Fibroblast of skin of right quadriceps (primary cell): ENCODE data around the gene KCTD5.
"Not testable (repeated sequence)": the region's sequence is repeated elsewhere in the genome, so short reads cannot be mapped to it uniquely, and the experiment has no call there.

Experiments
- DNase-seq: peaks from one replicate; pipeline ENCODE4 v3.0.0-alpha.2; 2013

KCTD5 gene

GRCh38 chr16:2710711-2711231 is 28.4 kb downstream of the KCTD5 start:
- no peak for DNase-seq

- DNase-seq, result no peak
These were observed 29.2 kb downstream of the KCTD5 start for GRCh38 chr16:2711370-2712062.

- no peak for DNase-seq
These were observed 29.7 kb downstream of the KCTD5 start for GRCh38 chr16:2712063-2712441.

DNA sequence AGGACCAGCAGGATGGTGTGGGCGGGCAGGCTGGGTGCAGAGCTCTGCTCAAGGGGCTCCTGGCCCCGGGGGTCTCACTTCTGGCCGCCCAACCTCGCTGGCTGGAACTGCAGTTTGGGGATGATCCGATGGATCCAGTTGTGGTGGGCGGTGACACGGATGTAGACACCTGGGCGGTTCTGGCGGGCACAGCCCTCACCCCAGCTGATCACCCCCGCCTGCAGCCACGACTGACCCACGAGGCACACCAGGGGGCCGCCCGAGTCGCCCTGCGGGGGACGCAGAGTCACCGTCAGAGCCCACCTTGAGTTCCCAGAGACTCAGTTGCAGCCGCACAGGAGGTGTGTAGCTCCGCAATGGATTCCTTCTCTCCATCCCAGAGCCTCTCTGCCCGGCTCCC is 30.2 kb downstream of the KCTD5 start:
- DNase-seq, result no peak

- no peak for DNase-seq
These were observed 31.2 kb downstream of the KCTD5 start for GRCh38 chr16:2713523-2713922.

DNA sequence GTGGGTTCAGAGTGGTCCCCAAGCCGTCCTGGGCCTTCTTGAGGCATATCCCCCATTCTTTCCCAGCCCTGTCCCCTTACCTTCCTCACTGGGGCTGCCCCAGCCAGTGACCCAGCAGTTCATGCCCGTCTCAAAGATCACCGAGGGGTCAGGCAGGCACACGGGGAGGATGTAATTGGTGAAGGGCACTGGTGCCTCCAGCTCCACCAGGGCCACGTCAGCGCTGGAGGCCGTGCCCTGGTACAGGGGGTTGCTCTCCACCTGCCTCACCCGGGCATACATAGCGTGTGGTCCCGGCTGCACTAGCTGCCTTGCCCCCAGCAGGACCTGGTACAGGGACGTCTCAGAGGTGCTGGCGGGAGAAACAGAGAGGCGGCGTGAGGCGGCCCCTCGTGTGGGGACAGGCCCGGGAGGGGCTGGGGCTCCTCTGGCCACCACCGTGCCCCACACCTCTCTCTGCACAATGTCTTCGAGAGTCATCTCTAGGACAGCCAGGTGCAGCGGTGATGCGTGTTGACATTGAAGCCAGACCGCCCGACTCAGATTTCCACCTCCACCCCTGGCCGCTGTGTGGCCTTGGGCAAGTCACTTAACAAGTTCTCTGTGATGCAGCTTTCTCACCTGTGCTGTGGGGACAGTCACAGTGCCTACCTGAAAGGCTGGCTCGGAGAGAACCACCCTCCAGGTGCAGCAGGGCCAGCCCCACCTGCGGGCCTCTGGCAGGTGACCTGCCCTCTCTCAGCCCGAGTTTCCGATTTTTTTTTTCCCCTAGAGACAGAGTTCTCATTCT is 31.9 kb downstream of the KCTD5 start:
- DNase-seq, result no peak

DNA sequence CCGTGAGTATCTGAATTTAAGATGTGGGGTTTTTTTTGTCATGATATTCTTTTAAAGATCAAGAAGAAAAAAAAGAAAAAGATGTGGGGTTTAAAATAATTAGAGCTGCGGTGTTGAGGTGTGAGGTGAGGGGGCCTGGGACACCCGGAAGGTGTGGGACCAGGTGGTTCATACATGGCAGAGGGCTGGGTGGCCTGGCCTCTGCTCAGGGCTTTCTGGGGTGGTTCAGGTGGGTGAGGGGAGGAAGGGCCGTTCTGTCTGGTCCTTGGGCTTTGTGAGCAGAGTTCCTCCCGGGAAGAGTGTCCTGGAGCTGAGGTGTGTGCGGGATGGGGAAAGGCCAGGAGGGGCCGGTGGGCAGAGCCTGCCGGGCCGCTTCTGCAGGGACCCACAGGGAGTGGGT is 32.7 kb downstream of the KCTD5 start:
- DNase-seq, result no peak

DNA sequence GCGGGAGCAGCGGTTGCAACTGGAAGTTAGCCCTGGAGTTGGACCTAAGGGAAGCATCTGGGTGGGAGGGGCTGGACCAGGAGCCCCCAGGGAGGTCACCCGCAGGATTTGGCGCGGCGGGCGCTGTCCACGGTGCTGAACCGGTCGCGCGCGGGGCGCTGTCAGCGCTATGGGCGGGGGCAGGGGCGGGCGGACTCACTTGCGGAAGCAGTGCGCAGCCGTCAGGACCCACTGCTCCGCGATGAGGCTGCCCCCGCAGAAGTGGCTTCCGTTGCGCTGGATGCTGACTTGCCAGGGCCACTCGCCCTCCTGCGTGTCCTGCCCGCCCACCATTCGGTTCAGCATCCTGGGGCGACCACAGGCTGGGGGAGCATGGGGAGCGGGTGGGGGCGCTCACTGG is 33.2 kb downstream of the KCTD5 start:
- DNase-seq, result peak; percentile 40

DNA sequence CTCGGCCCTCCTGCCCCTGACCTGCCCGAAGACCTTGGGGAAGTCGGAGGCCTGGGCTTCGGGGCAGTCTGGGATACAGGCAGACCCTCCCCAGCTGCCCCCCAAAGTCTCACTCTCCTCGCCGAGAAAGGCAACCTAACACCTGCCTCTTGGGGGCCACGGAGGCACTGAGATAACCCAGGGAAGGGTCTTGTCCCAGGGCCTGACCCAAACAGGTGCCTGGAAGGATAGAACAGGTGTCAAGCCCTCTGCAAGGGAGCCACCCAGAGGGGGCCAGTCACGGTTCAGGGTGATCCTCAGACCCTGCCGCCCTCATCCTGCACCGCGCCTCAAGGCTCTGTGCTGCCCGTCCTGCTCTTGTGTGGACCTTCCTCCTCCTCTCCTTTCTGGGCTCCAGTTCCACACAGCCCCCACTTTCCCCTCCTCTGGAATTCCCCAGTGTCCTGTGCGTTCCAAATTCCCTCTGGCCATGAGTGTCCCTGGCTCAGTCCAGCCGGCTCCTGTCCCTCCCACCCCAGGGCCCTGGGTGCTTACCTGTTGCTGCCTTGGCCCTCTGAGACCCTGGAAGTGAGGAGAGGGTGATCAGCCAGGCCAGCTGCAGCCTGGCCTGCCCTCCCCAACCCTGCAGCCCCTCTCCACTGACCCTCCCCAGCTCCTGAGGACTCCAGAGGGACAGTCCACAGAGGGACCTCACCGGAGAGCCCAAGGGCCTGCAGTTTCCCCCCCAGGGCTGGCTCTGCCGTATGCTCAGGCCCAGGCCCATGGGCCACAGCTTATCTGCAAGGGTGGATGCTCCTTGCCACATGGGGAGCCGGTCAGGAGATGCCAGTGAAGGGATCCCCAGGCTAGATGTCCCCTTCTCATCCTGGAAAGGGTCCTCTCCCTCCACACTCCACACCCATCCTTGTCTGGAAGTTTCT is 33.9 kb downstream of the KCTD5 start:
- DNase-seq, result no peak

GRCh38 chr16:2716948-2717347 is 34.6 kb downstream of the KCTD5 start:
- no peak for DNase-seq

DNA sequence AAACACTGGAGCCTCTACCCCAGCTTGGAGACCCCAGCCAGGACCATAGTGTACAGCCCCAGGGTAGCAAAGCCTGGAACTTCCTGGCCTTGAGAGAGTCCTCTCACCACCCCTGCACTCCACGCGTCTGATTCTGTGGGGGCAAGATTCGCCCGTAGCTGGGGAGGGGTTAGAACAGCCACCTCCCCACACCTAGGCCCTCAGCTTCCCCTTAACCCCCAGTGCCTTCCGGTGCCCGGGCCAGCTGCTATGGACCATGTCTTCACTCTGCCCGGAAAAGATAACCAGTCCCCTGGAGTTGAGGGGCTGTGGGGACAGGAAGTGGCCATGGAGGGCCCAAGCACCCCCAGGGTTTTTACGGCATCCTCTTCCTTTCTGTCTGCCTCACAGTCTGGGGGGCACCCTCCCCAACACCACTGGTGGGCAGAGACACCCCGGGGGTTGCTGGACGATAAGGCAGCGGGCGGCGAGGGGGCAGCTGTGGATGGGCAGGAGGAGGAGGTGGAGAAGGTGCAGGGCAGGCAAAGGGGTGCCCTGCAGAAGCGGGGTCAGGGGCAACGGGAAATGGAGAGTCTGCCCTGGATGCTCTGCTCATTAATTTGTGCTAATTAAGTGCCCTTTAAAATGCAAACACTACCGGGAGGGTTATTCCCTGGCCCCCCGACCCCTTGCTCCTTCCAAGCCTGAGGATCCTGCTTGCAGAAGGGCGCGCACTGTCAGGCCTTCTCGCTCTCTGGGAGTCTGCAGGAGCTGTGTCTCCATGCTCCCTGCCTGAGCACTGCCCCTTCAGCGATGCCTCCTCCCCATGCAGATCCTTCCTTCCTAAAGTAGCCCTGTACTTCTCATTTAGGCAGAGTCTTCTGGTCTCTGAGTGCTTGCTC is 35.3 kb downstream of the KCTD5 start:
- DNase-seq, result no peak

- no peak for DNase-seq
These were observed 37.2 kb downstream of the KCTD5 start for GRCh38 chr16:2719328-2720063.

DNA sequence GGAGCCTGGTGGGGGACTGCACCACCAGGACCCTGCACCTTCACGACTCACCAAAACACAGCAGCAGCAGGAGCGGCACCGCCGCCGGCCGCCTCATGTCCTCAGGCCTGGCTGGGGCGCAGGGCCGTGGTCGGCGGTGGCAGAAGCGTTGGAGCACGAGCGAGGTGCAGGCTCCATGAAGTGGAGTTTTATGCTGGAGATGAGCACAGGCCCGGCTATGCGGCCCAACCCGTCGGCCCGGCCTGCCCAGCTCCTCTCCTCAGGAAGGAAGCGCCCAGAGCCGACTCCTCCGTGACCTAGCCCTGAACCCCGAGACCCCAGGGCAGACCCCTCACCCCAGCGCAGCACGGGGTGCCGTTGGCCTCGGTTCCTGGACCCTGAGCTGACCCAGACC is 37.7 kb downstream of the KCTD5 start, which contains the start of gene PRSS27:
TSS of gene PRSS27 (minus strand) at position 161 of the 394 bp plus-strand sequence. CDS start at position 97, 64 bp downstream.
- no peak for DNase-seq

- DNase-seq, result peak; percentile 85
These were observed 38.7 kb downstream of the KCTD5 start for GRCh38 chr16:2720719-2721633.

- DNase-seq, result not testable (repeated sequence)
These were observed 39.4 kb downstream of the KCTD5 start for GRCh38 chr16:2721634-2722173.

- DNase-seq, result no peak
These were observed 41.9 kb downstream of the KCTD5 start for GRCh38 chr16:2724088-2724676.

DNA sequence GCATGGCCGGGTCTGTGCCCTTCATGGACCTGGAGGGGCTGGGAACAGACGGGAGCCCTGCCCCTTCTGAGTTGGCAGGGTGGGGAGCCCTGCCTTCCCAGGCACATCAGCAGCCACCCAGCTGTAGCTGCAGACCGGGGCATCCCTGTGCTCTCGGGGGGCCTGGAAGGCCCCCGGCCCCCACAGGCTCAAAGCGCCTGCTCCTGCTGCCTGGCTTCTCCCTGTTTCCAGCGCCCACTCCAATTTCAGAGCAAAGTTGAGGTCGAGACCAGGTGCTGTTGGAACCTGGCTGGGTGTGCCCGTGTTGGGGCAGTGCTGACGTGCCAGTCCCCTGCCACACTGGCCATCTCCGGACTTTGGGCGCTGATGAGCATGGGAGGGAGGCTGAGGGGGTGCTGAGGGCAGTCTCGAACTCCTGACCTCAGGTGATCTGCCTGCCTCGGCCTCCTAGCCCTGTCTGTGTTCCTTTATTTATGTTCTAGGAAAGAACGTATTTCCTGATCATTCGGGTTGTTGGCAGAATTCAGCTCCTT is 42.6 kb downstream of the KCTD5 start:
- no peak for DNase-seq

GRCh38 chr16:2726923-2727322 is 44.6 kb downstream of the KCTD5 start:
- no peak for DNase-seq

- no peak for DNase-seq
These were observed 45.7 kb downstream of the KCTD5 start for GRCh38 chr16:2728034-2728433.
